ENCODE results near the gene TMEM50A.
"Not testable (repeated sequence)": the region's sequence is repeated elsewhere in the genome, so short reads cannot be mapped to it uniquely, and the experiment has no call there.

The TMEM50A gene

DNA sequence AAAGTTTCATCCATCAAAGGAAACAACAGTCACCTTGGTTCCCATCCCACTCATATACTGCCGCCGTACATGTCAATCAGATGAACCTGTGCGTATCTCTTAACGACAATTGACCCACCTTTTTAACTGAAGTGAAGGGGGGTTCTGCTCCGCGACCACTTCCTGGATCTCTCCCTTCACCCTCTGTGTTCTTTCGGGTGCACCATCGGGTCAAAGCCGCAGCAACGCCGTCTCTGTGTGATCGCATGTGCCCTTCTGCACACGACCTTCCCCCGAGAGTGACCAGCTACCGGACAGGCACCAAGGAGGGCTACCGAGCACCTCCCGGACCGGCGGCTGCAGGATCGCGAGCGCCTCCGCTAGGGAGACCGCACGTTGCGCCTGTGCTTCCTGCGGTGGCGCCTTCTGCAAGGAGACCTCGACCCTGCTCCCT, 1.2 kb upstream of the TMEM50A start:
- peak; percentile 11 to 23 for DNase-seq (ENCODE audit: low read depth in 2 of 2)

DNA sequence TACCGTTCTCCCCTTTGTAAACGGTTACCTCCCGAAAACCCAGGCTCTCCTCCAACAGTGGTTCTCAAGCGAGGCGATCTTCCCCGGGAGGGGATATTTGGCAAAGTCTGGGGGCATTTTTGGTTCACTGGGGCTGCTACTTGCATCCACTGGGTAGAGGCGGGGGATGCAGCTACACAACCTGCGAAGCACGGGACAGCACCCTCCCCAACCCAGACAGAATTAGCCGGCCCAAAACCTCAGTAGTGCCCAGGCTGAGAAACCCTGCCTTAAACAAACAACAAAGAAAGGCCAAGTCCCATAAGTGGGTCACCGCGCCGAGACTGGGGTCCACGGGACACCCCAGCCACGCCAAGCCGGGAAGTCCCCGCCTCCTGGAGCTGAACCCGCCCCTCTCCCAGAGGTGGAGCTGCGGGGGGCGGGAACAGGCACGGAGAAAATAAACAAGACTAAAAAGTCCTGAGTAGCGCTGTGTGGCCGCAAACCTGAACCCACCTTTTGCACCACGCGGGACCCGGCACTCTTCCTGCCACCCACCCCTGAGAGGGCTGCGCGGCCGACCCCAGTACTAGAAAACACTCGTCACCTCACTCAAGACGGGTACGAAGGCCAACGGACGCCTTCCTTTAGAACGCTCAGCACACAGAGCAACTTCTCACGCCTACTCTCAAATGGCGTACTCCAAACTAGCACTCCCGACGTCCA, 499 bp upstream of the TMEM50A start:
- peak in 1 of 2 donors; percentile 11 for DNase-seq (ENCODE audit: low read depth in 2 of 2)

DNA sequence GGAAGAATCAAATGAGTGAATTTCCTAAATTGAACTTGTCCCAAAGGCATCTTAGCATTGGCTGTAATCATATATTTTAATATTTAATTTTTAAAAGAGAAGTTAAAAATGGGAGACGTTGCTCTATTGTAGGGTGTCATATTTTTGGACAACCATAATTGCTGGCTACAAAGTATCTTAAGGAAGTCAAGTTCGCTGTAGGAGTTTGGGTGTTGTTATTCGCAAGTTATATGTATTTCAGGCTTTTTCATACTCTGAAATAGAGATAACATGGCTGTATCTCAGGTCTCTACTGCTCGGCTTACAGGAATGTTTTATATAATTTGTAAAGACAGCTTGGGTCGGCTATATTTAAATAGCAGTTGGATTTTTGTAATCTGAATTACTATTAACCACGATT, 852 bp downstream of the TMEM50A start:
- no peak for DNase-seq (ENCODE audit: low read depth in 2 of 2)

DNA sequence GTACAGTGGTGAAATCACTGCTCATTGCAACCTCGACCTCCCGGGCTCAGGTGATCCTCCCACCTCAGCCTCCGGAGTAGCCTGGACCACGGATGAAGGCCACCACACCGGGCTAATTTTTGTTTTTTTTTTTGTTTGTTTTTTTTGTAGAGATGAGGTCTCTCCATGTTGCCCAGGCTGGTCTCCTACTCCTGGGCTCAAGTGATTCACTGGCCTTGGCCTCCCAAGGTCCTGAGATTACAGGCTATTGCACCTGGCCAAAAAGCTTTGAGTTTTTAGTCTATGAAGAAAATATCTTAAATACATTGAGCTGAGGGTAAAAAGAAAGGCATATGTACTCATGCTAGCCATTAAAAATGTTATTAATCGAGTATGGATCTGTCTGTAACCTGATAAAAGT, 3.6 kb downstream of the TMEM50A start:
- no peak for DNase-seq (ENCODE audit: low read depth in 2 of 2)

DNA sequence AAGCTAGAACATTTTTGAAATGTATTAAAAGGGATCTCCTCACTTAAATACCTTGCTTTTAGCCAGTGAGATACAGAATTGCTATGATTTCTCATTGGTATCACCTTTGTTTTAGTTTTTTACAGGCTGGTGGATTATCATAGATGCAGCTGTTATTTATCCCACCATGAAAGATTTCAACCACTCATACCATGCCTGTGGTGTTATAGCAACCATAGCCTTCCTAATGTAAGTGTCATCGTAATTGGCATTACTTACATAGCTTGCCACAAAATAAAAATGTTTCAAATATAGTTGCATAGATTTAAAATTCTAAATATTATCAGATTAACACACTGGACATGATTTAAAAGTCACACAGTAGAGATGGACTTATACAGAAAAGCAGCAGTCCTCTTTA, 4.7 kb downstream of the TMEM50A start:
- no peak for DNase-seq (ENCODE audit: low read depth in 2 of 2)

DNA sequence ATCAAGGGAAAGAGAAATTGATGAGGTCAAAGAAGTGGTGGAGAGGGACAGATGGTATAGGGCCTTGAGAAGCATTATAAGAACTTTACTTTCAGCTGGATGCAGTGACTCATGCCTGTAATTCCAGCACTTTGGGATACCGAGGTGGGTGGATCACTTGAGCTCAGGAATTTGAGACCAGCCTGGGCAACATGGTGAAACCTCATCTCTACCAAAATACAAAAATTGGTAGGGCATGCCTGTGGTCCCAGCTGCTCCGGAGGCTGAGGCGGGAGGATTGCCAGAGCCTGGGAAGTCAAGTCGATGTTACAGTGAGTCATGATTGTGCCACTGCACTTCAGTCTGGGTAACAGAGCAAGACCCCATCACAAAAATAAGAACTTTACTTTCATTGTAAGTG, 5.7 kb downstream of the TMEM50A start:
- DNase-seq (ENCODE audit: low read depth in 2 of 2): no peak

DNA sequence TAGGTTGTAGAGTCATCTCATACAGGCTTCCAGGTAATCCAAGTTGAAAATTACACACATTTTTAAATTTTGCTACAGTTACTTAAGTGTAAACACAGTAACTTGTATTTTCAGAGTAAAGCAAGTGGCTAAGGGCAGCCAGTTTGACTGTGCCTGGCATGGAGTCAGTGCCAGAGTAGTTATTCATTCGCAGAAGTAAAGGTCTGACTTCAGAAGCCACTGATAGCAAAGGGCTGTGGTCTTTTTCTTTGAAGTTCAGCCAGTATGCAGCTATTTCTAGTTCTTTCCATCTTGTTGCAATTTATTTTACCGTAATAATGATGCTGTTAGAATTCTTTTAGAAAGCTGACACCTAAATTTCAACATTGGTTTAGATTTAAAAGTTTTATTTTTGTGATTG, 9.4 kb downstream of the TMEM50A start:
- no peak for DNase-seq (ENCODE audit: low read depth in 2 of 2)

DNA sequence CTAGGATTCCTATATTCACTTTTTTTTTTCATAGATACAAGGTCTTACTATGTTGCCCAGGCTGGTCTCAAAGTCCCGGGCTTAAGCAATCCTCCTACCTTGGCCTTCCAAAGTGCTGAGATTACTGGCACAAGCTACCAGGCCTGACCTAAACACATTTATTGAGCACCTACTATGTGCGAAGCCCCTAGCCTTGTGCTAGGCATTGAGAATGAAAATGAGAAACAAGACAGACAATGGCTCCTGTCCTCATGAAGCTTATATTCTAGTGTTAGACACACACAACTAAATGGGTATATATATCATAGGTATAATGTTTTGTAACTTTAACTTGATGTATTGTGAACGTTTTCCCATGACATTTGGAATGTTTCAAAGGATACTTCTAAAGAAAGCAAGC, 11.5 kb downstream of the TMEM50A start:
- DNase-seq (ENCODE audit: low read depth in 2 of 2): no peak

DNA sequence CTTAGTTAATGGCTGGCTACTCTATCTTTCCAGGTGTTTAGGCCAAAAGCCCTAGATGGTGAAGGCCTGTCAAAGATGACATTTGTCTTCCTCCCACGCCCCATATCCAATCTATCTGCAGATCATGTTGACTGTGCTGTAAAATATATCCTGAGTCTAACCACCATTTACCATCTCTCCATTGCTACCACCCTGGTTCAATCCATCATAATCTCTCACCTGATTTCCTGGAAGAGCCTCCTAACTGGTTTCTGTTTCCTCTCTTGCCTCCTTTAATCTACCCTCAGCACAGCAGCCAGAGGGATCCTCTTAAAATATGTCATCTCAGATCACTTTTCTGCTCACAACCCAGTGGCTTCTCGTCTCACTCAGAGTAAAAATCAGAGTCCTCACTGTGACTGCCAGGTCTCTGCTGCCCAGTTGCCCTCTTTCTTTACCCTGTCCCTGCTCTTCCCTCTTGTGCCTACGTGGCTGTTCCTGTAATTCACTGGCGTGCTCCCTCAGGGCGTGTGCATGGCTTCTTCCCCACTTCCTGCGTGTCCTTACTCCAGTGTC, 17.8 kb downstream of the TMEM50A start:
- DNase-seq (ENCODE audit: low read depth in 2 of 2): no peak

DNA sequence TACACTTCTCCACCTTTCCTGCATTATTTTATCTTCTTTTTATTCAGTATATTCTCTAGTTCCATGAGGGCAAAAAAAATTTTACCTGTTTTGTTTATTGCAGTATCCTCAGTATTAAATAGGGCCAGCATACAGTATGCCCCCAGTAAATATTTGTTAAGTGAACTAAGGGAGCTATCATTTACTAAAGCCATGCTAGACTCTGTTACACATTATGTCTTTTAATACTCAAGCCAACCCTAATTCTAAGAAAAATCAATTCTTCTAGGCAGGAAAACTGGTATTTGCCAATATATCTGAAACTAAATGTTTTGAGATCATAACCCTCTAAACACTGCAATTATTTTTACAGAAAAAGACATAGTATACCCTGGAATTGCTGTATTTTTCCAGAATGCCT, 18.3 kb downstream of the TMEM50A start:
- DNase-seq (ENCODE audit: low read depth in 2 of 2): no peak

DNA sequence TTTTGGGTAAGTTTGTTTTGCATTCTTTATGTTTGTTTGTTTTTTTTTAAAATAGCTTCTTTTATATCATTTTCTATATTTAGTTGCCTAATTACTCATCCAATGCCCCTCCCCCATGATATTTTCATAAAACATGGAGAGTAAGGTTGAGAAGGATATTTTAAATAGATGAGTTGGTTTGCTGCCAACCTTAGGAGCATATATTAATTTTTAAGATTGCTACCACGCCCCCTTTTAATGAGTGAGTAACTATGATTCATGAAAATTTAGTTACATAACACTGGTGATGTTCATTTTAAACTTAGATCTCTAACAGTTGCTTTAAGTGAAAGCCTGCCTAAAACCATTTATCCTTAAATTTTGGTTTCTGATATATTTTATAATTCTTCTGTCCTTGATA, 18.7 kb downstream of the TMEM50A start:
- DNase-seq (ENCODE audit: low read depth in 2 of 2): no peak

DNA sequence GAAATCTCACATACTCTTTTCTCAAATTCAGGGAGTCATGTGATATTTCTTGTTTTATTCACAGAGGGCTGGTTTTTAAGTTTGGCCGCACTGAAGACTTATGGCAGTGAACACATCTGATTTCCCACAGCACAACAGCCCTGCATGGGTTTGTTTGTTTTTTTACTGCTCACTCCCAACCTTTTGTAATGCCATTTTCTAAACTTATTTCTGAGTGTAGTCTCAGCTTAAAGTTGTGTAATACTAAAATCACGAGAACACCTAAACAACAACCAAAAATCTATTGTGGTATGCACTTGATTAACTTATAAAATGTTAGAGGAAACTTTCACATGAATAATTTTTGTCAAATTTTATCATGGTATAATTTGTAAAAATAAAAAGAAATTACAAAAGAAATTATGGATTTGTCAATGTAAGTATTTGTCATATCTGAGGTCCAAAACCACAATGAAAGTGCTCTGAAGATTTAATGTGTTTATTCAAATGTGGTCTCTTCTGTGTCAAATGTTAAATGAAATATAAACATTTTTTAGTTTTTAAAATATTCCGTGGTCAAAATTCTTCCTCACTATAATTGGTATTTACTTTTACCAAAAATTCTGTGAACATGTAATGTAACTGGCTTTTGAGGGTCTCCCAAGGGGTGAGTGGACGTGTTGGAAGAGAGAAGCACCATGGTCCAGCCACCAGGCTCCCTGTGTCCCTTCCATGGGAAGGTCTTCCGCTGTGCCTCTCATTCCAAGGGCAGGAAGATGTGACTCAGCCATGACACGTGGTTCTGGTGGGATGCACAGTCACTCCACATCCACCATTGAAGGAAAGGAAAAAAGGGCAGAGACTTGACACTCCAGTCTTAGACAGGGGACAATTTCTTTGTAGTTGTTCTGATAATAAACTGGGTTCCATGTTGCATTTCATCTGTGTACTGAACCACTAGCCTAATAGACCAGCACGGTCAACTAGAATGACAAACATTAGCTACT, 22.8 kb downstream of the TMEM50A start:
- no peak for DNase-seq (ENCODE audit: low read depth in 2 of 2)

DNA sequence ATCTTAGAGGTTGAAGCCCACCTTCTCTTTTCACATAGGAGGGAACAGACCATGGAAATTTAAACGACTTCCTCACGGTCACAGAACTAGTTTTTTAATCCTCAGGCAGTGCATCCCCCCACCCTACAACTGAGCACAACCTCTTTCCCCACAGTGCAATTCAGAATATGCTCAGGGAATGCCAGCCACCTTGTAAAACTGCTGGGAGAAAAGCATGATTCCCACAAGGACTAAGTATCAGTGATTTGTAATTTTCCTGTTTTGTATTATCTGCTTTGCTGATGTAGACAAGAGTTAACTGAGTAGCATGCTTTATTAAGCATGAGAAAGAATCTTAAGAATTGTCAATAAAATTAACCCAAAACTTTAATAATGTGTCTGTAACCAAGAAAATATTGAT, 23.8 kb downstream of the TMEM50A start:
- DNase-seq (ENCODE audit: low read depth in 2 of 2): no peak

DNA sequence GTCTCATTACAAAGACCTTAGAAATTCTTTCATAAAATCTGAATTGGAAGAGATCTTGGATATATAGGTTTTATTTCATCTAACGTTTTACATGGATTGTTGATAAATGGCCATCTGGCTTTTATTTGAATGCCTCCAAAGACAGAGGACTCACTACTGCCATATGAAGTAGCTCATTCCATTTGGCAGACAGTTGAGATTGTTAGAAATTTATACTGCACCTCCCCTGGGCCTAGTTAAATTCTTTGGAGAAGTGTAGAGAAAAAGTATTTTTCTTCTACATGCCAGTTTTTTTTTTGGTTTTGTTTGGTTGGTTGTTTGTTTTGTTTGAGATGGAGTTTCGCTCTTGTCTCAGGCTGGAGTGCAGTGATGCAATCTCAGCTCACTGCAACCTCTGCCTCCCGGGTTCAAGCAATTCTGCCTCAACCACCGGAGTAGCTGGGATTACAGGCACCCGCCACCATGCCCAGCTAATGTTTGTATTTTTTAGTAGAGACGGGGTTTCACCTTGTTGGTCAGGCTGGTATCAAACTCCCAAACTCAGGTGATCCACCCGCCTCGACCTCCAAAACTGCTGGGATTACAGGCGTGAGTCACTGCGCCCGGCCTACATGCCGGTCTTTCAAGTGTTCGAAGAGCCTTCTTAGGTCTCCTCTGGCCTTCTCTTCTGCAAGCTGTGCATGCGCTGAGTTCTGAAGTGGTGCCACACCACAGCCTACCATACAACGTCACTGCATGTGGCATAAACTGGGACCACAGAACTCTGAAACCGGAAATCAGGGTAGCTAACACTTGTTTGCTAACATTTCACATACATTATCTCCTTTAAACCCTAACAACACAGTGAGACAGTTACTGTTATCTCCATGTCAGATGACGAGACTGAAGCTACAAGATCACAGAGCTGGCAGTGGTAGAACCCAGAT, 24.8 kb downstream of the TMEM50A start:
- not testable (repeated sequence) for DNase-seq (ENCODE audit: low read depth in 2 of 2)

DNA sequence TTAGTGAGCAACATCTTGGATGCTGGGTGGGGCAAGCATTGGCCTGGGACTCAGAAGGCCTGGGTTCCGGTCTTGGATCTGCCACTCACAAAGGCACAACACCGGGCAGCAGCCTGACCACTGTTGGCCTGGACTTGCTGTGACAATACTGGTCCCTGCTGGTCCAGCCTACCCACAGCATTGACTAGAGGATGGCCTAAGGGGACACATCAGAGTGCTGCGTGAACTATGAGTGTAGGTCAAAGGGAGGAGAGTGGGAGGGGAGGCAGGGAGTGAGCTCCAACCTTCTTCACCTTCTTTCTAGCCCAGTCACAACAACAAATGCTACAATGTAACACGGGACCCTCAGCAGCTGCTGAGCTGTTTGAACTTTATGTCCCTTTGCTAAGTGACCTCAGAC, 31.1 kb downstream of the TMEM50A start:
- DNase-seq (ENCODE audit: low read depth in 2 of 2): no peak

DNA sequence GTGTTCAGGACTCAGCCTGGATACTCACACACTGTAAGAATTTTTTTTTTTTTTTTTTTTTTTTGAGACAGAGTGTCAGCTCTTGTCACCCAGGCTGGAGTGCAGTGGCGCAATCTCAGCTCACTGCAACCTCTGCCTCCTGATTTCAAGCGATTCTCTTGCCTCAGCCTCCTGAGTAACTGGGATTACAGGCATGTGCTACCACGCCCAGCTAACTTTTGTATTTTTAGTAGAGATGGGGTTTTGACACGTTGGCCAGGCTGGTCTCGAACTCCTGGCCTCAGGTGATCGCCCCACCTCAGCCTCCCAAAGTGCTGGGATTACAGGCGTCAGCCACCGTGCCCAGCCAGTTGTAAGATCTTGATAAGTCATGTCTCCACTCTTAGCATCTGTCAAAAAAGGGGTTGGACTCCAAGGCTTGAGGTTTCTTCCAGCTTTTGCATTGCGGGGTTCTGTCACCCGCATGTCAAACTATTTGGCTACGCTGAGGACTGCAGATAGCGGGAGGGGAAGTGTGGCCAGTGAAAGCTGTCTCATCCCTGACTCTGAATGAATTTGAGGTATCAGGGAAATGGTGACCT, 31.6 kb downstream of the TMEM50A start:
- not testable (repeated sequence) for DNase-seq (ENCODE audit: low read depth in 2 of 2)

DNA sequence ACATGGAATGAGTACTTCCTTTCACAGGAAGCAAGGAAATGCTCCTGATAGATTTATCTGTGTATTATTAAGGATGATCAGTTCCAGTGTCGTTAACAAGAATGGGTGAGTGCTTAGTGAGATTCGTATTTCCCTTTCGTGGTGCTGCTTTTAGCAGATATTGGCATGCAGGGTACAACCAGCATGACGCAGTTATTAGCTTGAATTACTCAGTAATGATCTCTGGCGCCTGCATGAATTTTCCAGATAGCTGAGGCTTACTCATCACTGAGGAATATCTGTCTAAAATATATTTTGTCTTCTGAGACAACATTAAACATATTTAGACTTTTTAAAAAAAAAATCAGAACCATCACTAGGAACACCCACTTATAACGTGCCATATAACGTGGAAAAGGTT, 33.6 kb downstream of the TMEM50A start:
- DNase-seq (ENCODE audit: low read depth in 2 of 2): not testable (repeated sequence)

DNA sequence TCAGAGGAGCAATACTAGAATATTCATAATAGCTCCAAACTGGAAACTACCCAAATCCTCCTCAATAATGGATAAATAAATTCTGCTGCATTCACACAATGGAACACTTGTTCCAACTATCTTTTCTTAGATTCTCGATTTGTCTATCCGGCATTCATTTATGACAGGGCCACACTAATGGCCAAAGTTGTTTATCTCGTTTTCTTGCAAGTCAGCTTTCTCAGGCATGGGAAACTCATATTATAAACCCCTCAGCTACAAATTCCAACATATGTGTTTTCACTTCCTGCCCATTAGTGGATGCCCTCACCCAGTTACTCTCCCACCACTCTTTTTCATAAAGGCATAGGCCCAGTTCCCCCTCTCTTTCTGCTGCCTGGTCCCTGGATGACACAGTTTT, 40.2 kb downstream of the TMEM50A start:
- not testable (repeated sequence) for DNase-seq (ENCODE audit: low read depth in 2 of 2)

DNA sequence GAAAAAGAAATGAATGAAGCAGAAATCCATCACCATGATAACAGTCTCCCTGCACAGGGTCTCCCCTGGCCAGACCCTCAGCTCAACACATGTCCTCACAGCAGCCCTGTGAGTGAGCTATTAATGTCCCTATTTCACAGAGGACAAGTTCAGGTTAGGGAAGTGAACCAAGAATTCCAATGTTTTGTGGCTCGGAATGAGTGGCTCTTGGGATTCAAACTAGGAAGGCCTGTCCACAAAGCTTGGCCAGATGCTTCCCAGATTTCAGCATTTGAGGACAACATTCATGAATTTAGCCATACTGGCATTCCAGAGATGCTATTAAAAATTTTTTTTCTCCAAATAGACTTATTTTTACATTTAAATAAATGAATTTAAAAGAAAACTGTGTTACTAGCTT, 44.4 kb downstream of the TMEM50A start:
- DNase-seq (ENCODE audit: low read depth in 2 of 2): not testable (repeated sequence)

DNA sequence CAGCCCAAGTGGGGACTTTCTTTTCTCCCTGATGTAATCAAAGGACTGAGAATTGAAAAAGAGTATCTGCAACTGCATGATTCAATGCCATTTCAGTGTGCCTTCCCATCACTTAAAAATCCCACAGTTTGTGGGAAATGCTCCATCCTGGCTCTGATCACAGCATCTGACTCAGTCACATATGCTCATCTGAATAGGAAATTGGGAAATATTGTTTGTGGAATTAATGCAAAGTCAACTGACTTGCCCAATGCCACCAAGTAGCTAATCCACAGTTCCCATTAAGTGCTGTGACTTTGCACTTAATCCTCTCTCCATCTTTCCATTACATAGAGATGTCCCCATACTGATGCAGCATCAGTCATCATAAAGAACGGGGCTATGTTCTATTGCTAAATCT, 45.0 kb downstream of the TMEM50A start:
- not testable (repeated sequence) for DNase-seq (ENCODE audit: low read depth in 2 of 2)

DNA sequence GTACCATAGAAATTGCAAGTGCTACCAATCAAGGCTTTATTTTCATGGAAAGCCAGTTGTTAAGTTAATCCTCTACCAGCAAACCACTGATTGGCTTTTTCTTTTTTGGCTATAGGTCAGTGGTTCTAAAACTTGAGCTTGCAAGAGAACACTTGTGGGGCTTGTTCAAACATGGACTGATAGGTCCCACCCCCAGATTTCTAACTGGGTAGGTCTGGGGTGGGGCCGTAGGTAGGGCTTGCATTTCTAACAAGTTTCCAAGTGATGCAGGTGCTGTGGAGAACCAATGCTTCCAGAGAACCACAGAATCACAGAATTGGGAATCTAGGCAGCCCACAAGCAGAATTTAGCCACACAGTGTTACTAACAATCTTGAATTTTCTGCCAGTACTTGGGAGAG, 45.7 kb downstream of the TMEM50A start:
- not testable (repeated sequence) for DNase-seq (ENCODE audit: low read depth in 2 of 2)
